Activated naive CD4-positive, alpha-beta T cell treated with anti-CD3 and anti-CD28 coated beads, Interleukin-2, amount 10 ng/mL, durations not matched to agents 7 days and 5 days (primary cell): ENCODE data around the gene CPM.
"Not testable (repeated sequence)": the region's sequence is repeated elsewhere in the genome, so short reads cannot be mapped to it uniquely, and the experiment has no call there.

Experiments used
- CTCF ChIA-PET: fragments of 350-600 bp; sonication (Branson Sonifier 250); formaldehyde crosslinking; loops from one replicate; lab custom pipeline; 2021; ENCODE audit warnings: antibody characterized with exemption; lab: Charles Lee
- DNase-seq: peaks from one replicate; pipeline ENCODE4 v3.0.0-alpha.2; 2020
- H3K27ac Mint-ChIP-seq: one replicate; pipeline ENCODE4 v1.8.0; 2021; ENCODE audit warnings: mild to moderate bottlenecking, moderate library complexity, mixed read lengths
- H3K27me3 Mint-ChIP-seq: one replicate; pipeline ENCODE4 v1.8.0; 2021; ENCODE audit warnings: mild to moderate bottlenecking, mixed read lengths
- H3K36me3 Mint-ChIP-seq: one replicate; pipeline ENCODE4 v1.8.0; 2021; ENCODE audit warnings: mixed read lengths
- H3K4me1 Mint-ChIP-seq: one replicate; pipeline ENCODE4 v1.8.0; 2021; ENCODE audit warnings: mixed read lengths
- H3K4me3 Mint-ChIP-seq: one replicate; pipeline ENCODE4 v1.8.0; 2021; ENCODE audit warnings: mild to moderate bottlenecking, moderate library complexity, mixed read lengths
- H3K9me3 Mint-ChIP-seq: one replicate; pipeline ENCODE4 v1.8.0; 2021; ENCODE audit warnings: mixed read lengths

The CPM gene

DNA sequence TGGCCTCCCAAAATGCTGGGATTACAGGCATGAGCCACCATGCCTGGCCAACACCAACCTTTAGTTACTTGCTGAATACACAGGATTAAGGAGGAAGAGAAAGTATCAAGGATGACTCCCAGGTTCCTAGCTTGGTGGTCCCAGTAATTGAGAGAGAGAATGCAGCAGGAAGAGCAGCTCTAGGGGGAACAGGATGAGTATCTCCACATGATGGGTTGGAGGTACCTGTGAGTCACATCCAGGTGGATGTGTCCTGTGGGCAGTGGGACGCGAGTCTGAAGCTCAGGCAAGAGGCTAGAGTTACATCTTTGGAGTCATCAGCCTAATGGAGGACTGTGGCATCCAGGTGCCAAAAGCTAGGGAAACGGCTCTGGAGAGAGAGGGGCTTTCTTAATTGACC lies 77.9 kb downstream of the CPM start:
- Mint-ChIP-seq H3K4me1 (no peaks in the 10 kb centered on the region), H3K27ac (no peak overlapping the region), H3K36me3 (no peaks in the 10 kb centered on the region), H3K4me3 (no peak overlapping the region), H3K9me3 (no peaks in the 10 kb centered on the region), H3K27me3 (no peaks in the 10 kb centered on the region)
- no peak for DNase-seq
- CTCF ChIA-PET = interaction anchor here (0.9 to 1.9 kb wide), 4 partner anchors 10 to 399 kb away, joined by 3 to 6 read pairs (median 4); no protein-coding TSS in a partner anchor

DNA sequence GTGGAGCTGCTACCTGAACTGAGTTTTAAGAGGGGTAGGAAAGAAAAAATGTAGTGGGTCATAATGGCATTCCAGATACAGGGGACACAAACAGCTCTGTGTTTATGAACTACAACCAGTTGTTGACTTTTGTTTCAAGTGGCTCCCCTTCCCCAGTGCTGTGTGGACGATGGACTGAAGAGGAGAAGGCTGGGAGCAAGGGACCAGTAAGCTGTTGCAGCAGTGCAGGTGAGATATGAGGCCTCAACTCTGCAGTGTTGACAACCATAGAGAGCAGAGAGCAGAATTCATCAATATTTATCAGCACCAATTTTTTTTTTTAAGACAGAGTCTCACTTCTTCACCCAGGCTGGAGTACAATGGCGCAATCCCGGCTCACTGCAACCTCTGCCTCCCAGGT lies 78.4 kb downstream of the CPM start:
- CTCF ChIA-PET = interaction anchor here (0.9 to 1.9 kb wide), 5 partner anchors 10 to 631 kb away, joined by 3 to 6 read pairs (median 4); no protein-coding TSS in a partner anchor
- H3K9me3 Mint-ChIP-seq = no peaks in the 10 kb centered on the region

DNA sequence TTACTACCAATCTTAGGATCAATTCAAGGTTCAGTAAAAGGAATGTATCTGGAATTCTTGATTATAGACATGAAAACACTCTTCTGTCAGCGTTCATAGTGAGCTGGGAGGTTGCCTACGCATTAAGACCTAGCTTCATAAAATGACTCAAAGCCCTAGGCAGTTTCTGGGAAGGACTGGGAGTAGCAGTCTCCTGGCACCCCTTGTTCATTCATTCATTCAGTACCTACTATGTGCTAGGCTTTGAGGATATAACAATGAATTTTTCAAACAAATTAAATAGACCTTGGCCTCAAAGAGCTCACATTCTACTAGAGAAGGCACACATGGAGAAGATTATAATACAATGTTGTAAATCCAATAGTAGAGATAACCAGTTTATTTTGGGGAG lies 78.9 kb downstream of the CPM start:
- CTCF ChIA-PET = interaction anchor here (0.9 to 1.9 kb wide), 5 partner anchors 9 to 631 kb away, joined by 3 to 6 read pairs (median 4); no protein-coding TSS in a partner anchor
- no peak overlapping the region for H3K27ac Mint-ChIP-seq
- no peak overlapping the region for H3K4me3 Mint-ChIP-seq
- no peaks in the 10 kb centered on the region for H3K4me1 Mint-ChIP-seq
- no peak for DNase-seq
- H3K36me3 Mint-ChIP-seq = no peaks in the 10 kb centered on the region
- no peaks in the 10 kb centered on the region for H3K9me3 Mint-ChIP-seq
- no peaks in the 10 kb centered on the region for H3K27me3 Mint-ChIP-seq

More for the DNA sequence above, 78.4 kb downstream of the CPM start:
- no peak overlapping the region for H3K4me3 Mint-ChIP-seq
- no peak for DNase-seq
- no peaks in the 10 kb centered on the region for H3K4me1 Mint-ChIP-seq
- no peaks in the 10 kb centered on the region for H3K36me3 Mint-ChIP-seq
- H3K27ac Mint-ChIP-seq = no peak overlapping the region
- no peaks in the 10 kb centered on the region for H3K27me3 Mint-ChIP-seq

DNA sequence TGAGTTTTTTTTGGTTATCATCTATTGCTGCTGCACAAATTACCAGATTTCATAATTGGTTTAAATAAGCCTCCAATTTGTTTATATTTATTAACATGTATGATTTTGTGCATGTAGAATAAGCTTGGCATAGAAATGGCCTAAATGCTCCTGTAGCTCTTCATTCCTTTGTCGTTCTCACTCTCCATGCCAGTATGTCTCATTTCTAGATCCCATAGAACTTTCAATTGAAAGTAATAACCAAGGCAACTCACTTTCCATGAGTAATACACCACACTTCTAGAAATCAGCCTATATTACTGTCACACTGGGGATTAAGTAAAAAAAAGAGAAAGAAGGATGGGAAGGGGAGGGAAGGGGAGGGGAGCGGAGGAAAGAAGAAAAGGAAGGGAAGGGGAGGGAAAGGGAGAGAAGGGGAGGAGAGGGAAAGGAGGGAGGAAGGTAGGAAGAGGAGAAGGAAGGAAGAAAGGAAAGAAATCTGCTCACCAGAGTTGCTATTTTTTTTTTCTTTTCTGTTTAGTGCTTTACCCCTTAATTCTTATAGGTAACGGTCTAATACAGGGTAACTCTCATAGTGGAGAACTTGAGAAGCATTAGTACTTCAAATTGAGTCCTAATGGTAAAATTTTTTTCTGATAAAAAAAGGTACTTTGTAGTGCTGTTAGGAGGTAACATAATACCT lies 79.4 kb downstream of the CPM start:
- no peak overlapping the region for H3K27ac Mint-ChIP-seq
- H3K36me3 Mint-ChIP-seq = no peaks in the 10 kb centered on the region
- H3K4me1 Mint-ChIP-seq = no peaks in the 10 kb centered on the region
- no peak for DNase-seq
- CTCF ChIA-PET = interaction anchor here (1.0 to 1.9 kb wide), 4 partner anchors 9 to 630 kb away, joined by 3 to 6 read pairs (median 4); no protein-coding TSS in a partner anchor
- no peaks in the 10 kb centered on the region for H3K27me3 Mint-ChIP-seq
- H3K4me3 Mint-ChIP-seq = no peak overlapping the region
- no peaks in the 10 kb centered on the region for H3K9me3 Mint-ChIP-seq

DNA sequence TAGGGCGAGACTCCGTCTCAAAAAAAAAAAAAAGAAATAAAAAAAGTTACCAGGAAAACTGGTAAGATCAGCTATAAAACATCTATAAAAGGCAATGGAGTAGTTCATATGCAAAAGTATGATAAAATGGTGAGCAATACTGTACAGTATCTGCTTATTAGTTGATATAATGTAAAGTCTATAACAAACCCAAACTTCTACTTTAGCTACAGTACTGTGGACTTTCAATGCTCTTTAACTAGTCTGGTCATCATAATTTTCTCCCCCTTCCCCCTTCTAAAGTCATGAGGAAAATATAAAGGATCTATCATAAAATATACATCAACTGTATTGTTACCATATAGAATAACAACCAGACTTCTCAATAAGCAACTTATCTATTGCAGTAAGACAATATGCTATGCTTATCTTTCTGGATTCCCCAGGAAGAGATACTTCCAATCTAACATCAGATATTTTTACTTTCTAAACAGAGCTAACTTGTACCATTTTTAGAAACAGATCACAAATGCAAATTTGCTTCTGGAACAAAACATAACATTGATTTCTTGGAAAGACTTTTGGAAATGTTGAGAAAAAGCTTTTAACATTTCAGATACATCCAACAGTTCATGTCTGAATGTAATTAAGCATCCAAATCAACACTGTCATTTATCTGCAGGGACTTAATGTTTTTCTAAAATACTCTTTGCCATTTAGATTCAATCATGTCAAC lies 81.2 kb downstream of the CPM start:
- CTCF ChIA-PET = interaction anchor here (0.7 to 1.2 kb wide), 2 partner anchors 10 to 1470 kb away, joined by 3 read pairs; no protein-coding TSS in a partner anchor

DNA sequence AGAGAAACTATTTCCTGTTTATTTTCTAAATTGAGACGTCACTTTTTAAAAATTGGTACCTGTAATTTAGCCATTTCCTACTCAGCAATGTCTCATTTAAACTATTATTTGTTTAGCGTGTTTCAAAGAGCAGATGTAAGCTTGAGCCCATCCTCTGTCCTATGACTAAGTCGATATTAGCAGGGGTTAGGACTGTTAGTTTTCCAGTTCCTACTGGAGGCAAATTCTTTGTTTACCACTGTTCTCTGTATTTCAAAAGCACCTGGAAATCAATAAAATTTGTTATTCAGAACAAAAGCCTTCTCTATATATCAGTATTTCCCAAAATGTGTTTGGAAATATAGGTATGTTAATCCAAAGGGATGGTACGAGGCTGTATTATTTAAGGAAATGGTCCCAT lies 82.6 kb downstream of the CPM start:
- H3K27ac Mint-ChIP-seq = no peak overlapping the region
- peaks cover 7% of the 10 kb centered on the region for H3K36me3 Mint-ChIP-seq
- H3K9me3 Mint-ChIP-seq = no peaks in the 10 kb centered on the region
- CTCF ChIA-PET = interaction anchor here (1.2 kb wide), 1 partner anchor 11 kb away, joined by 3 read pairs; no protein-coding TSS in a partner anchor
- no peaks in the 10 kb centered on the region for H3K27me3 Mint-ChIP-seq
- H3K4me1 Mint-ChIP-seq = no peaks in the 10 kb centered on the region
- no peak for DNase-seq
- no peak overlapping the region for H3K4me3 Mint-ChIP-seq

More for the DNA sequence above, 81.2 kb downstream of the CPM start:
- no peaks in the 10 kb centered on the region for H3K4me1 Mint-ChIP-seq
- H3K27me3 Mint-ChIP-seq = no peaks in the 10 kb centered on the region
- no peak overlapping the region for H3K27ac Mint-ChIP-seq
- no peaks in the 10 kb centered on the region for H3K9me3 Mint-ChIP-seq
- no peak overlapping the region for H3K4me3 Mint-ChIP-seq
- H3K36me3 Mint-ChIP-seq = peaks cover 1% of the 10 kb centered on the region
- DNase-seq = no peak

DNA sequence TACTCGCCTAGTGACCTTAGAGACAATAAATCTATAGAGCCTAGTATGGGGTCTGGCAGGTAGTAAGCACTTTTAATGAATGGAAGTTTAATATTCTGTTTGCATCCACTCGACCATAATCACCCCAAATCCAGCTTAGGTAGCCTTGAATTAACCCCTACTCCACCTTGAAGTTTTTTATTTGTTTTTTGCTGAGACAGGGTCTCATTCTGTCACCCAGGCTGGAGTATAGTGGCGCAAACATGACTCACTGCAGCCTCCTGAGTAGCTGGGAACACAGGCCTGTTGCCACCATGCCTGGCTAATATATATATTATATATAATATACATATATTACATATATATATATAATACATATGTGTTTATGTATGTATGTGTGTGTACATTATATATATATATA lies 86.2 kb downstream of the CPM start:
- Mint-ChIP-seq H3K4me1 (peaks cover 4% of the 10 kb centered on the region), H3K36me3 (peaks cover 30% of the 10 kb centered on the region), H3K4me3 (no peak overlapping the region), H3K27me3 (no peaks in the 10 kb centered on the region), H3K9me3 (no peaks in the 10 kb centered on the region), H3K27ac (no peak overlapping the region)
- DNase-seq = no peak
- CTCF ChIA-PET = no interaction called here

DNA sequence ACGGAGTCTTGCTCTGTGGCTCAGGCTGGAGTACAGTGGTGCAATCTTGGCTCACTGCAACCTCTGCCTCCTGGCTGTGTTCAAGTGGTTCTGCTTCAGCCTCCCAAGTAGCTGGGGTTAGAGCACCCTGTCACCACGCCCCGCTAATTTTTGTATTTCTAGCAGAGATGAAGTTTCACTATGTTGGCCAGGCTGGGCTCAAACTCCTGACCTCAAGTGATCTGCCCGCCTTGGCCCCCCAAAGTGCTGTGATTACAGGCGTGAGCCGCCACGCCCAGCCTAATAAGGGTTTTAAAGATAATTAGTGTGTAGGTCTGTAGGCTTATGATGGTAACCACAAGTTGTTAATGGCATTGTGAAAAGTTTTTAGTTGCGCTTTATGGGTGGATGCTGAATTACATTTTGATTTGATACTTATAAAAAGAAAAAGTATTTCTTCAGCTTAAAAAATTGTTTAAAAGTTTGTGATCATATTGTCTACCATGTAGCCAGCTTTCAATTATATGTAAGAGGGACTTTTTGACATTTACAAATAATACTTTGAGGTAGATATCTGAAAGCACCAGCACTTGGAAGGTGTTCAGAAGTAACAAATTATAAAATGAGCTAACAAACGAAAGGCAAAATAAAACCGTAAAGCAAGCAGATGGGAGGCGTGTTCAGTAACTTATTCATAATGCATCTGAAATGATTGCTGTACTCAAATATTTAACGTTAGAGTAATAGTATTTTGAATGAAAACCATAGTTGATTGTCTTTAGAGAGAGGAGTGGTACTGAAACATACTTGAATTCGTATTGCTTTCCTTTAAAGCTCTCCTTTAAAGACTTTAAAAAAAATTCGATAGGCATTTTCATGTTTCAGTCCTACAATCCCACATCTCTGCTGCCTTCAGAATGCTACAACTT lies 87.9 kb downstream of the CPM start:
- H3K27ac Mint-ChIP-seq = no peak overlapping the region
- H3K9me3 Mint-ChIP-seq = no peaks in the 10 kb centered on the region
- H3K27me3 Mint-ChIP-seq = no peaks in the 10 kb centered on the region
- DNase-seq = no peak
- H3K4me1 Mint-ChIP-seq = peaks cover 4% of the 10 kb centered on the region
- H3K36me3 Mint-ChIP-seq = peaks cover 43% of the 10 kb centered on the region
- CTCF ChIA-PET = interaction anchor here (0.9 to 1.5 kb wide), 3 partner anchors 9 to 15 kb away, joined by 3 to 4 read pairs (median 3); no protein-coding TSS in a partner anchor
- H3K4me3 Mint-ChIP-seq = no peak overlapping the region

DNA sequence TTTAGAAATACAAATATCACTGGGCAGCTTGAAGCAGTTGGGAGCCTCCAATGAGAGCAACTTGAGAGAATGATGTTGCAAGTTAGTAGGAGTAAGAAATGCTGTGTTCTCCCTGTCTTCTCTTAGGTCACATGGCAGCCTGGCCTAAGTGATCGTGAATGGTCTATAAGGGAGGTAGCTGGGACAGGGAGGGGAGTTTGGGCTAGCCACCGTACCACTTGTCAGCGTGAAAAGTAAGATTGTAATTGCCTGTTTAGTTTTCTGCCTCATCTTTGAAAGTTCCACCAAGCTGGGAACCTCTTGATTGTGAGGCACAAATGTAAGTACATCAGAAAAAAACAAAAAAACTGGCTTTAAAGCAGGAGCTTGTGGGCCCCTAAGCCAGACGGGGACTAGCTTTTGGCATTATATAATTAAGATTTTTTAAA lies 88.6 kb downstream of the CPM start:
- DNase-seq = no peak
- peaks cover 46% of the 10 kb centered on the region for H3K36me3 Mint-ChIP-seq
- CTCF ChIA-PET = interaction anchor here (1.0 to 1.5 kb wide), 2 partner anchors 10 to 14 kb away, joined by 3 to 4 read pairs; no protein-coding TSS in a partner anchor
- no peaks in the 10 kb centered on the region for H3K9me3 Mint-ChIP-seq
- peaks cover 4% of the 10 kb centered on the region for H3K4me1 Mint-ChIP-seq
- H3K27ac Mint-ChIP-seq = peak overlapping the region; percentile 33
- no peaks in the 10 kb centered on the region for H3K27me3 Mint-ChIP-seq
- no peak overlapping the region for H3K4me3 Mint-ChIP-seq

DNA sequence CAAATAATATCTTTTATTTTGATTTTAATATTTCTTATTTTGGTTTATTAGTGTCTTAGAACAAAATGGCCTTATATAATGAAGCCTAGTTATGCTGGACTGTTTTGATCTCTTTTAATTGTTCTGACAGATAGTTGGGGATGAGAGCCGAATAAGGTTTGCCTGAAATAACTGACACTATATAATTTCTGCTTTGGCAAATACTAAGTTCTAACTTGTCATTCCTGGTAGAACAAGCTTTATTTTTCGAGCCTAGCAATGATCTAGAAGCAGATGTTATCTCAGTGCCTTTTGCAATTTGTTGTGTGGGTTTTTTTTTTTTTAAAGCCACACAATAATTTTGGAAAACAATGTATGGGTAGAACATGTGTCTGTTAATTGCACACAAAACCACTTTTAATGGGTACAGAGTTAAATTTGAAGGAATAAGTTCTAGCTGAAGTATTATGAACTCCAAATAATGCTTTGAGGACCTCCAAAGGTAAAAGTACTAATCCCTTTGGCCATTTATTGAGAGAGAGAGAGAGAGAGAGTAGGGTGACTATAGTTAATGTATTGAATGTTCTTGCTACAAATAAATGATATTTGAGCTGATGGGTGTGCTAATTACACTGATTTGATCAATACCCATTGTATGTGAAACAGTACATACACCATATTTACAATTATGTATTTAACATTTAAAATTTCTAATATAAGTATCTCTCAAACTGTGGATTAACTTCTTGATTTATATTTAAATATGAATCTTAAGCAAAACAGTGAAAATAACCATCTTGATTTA lies 90.0 kb downstream of the CPM start:
- no peak overlapping the region for H3K4me3 Mint-ChIP-seq
- H3K27ac Mint-ChIP-seq = no peak overlapping the region
- H3K9me3 Mint-ChIP-seq = no peaks in the 10 kb centered on the region
- H3K4me1 Mint-ChIP-seq = peaks cover 4% of the 10 kb centered on the region
- no peaks in the 10 kb centered on the region for H3K27me3 Mint-ChIP-seq
- CTCF ChIA-PET = interaction anchor here (1.0 to 1.5 kb wide), 2 partner anchors 13 kb away, joined by 6 to 8 read pairs; no protein-coding TSS in a partner anchor
- H3K36me3 Mint-ChIP-seq = peaks cover 55% of the 10 kb centered on the region
- no peak for DNase-seq

DNA sequence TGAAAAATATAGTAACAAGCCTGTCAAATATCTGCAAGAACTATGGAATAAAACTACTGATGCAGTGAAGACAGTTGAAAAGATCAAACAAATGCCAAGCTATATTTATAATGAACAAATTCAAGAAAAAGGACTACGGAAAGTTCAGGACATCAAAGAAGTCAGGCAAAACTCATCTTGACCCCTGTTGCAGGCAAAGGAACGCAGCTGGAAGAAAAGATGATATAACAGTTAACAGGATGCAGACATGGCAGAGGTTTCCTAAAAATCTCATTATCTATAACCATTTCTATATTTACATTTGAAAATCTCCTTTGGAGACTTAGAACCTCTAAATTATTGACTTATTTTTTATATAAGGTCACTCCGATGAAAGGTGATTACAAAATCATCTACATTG lies 90.8 kb downstream of the CPM start:
- H3K9me3 Mint-ChIP-seq = no peaks in the 10 kb centered on the region
- peaks cover 4% of the 10 kb centered on the region for H3K4me1 Mint-ChIP-seq
- DNase-seq = no peak
- H3K27me3 Mint-ChIP-seq = no peaks in the 10 kb centered on the region
- peaks cover 59% of the 10 kb centered on the region for H3K36me3 Mint-ChIP-seq
- H3K4me3 Mint-ChIP-seq = no peak overlapping the region
- H3K27ac Mint-ChIP-seq = no peak overlapping the region
- CTCF ChIA-PET = interaction anchor here (1.5 kb wide), 1 partner anchor 12 kb away, joined by 8 read pairs; no protein-coding TSS in a partner anchor

DNA sequence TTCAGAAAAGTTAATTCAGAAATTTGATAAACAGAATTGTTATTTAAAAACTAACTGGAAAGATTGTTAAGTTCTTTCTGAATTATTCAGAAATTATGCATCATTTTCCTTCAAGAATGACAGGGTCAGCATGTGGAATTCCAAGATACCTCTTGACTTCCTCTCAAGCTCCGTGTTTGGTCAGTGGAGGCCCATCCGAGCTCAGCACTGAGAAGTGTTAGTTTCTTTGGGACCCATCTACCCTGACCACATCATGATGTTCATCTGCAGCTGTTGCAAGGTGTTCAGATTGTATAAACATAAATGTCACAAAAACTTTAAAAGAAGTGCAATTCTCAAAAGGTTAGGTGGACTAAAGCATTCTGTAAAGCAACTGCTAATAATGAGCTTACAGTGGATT lies 91.3 kb downstream of the CPM start:
- Mint-ChIP-seq H3K27me3 (no peaks in the 10 kb centered on the region), H3K36me3 (peaks cover 62% of the 10 kb centered on the region), H3K4me1 (peaks cover 4% of the 10 kb centered on the region), H3K9me3 (no peaks in the 10 kb centered on the region), H3K27ac (no peak overlapping the region), H3K4me3 (no peak overlapping the region)
- CTCF ChIA-PET = interaction anchor here (1.5 kb wide), 1 partner anchor 12 kb away, joined by 8 read pairs; no protein-coding TSS in a partner anchor
- no peak for DNase-seq

DNA sequence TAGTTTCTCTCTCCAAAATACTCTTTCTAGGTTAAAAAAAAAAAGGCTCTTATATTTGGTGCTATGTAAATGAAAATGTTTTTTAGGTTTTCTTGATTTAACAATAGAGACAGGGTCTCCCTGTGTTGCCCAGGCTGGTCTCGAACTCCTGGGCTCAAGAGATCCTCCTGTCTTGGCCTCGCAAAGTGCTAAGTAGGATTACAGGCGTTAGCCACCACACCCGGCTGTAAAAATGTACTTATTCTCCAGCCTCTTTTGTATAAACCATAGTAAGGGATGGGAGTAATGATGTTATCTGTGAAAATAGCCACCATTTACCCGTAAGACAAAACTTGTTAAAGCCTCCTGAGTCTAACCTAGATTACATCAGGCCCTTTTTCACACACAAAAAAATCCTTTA lies 91.8 kb downstream of the CPM start:
- Mint-ChIP-seq H3K36me3 (peaks cover 61% of the 10 kb centered on the region), H3K27ac (peak overlapping the region; percentile 55)
- H3K27me3 Mint-ChIP-seq, H3K4me3 Mint-ChIP-seq, H3K4me1 Mint-ChIP-seq, H3K9me3 Mint-ChIP-seq, DNase-seq: not testable (repeated sequence)
- CTCF ChIA-PET = interaction anchor here (0.7 to 1.5 kb wide), 2 partner anchors 11 kb away, joined by 3 to 8 read pairs; no protein-coding TSS in a partner anchor
